K562 (cell line): Measurements from ENCODE around the gene CLDN11. TPM values are rescaled to one million over a fixed set of nuclear protein-coding genes. Genes with fewer than 3 reads are reported as not detected.

Source experiments
- ATAC-seq: fragments of 200-7000 bp; cut with Tn5 transposase; 3 replicates; pipeline ENCODE4 v1.9.1; 2020; ENCODE audit warnings: moderate library complexity
- BruUV-seq: library from RNA; stranded (reverse); fragments of 400-500 nt; replicated peaks from 2 replicates; lab custom pipeline; 2021; lab: Mats Ljungman, UMichigan
- CTCF ChIA-PET: fragments of 300-600 bp; formaldehyde crosslinking; extraction: SDS; loops from one replicate; lab custom pipeline; 2021; ENCODE audit warnings: low intra/inter-chr PET ratio; lab: Yijun Ruan, JAX
- POLR2A ChIA-PET: fragments of 300-600, 350-650 bp; sonication (Branson Sonifier 250); formaldehyde crosslinking; extraction: SDS; loops from one replicate; lab custom pipeline; 2021; ENCODE audit warnings: antibody characterized with exemption, inconsistent platforms; lab: Yijun Ruan, JAX
- DNase-seq, 4 experiments: peaks; one replicate each; pipeline versions ENCODE4 v3.0.0 to v3.0.0-alpha.2; 2011 to 2018; ENCODE audit warnings: low spot score in 3 of 4, mixed read lengths in 3 of 4; ENCODE audit errors: extremely low read depth in 1 of 4
- FAIRE-seq: peaks from 2 replicates; lab custom pipeline; 2011; peaks lifted over from hg19 to GRCh38; lab: Jason Lieb, UNC
- H2AFZ ChIP-seq: 2 replicates; pipeline ENCODE4 v1.6.0; 2011; ENCODE audit warnings: low read depth, low read length, control low read depth, inconsistent platforms
- H3K27ac ChIP-seq: fragments of 200-600 bp; 3 replicates; pipeline ENCODE4 v1.8.0; 2011; ENCODE audit warnings: low read depth, mild to moderate bottlenecking, control low read depth, inconsistent platforms, low read length, moderate library complexity, mixed read lengths; ENCODE audit errors: extremely low read depth
- H3K27me3 ChIP-seq, 2 experiments: fragments of 300-600 bp in 1 of 2; 2 replicates in 1 of 2; 3 replicates in 1 of 2; pipeline versions ENCODE4 v1.6.0 to v1.8.0; 2011; ENCODE audit warnings: inconsistent platforms in 2 of 2, low read length in 2 of 2, mild to moderate bottlenecking in 1 of 2, mixed read lengths in 1 of 2, moderate library complexity in 1 of 2; ENCODE audit not compliant: control insufficient read depth in 2 of 2, insufficient read depth in 2 of 2
- H3K36me3 ChIP-seq: fragments of 300-600 bp; 3 replicates; pipeline ENCODE4 v1.8.0; 2011; ENCODE audit warnings: mild to moderate bottlenecking, low read length, inconsistent platforms; ENCODE audit not compliant: control insufficient read depth, insufficient read depth
- H3K4me1 ChIP-seq, 2 experiments: fragments of 200-600 bp in 1 of 2; replicated peaks in 1 of 2; 2 replicates in 1 of 2; 3 replicates in 1 of 2; pipeline versions ENCODE4 v1.5.1 to v1.8.0; 2011; ENCODE audit warnings: inconsistent platforms in 2 of 2, low read length in 2 of 2, mild to moderate bottlenecking in 1 of 2, mixed read lengths in 1 of 2, moderate library complexity in 1 of 2; ENCODE audit not compliant: control insufficient read depth in 2 of 2, insufficient read depth in 2 of 2
- H3K4me2 ChIP-seq: 2 replicates; pipeline ENCODE4 v1.6.1; 2011; ENCODE audit warnings: low read length, control low read depth, inconsistent platforms, mixed read lengths; ENCODE audit not compliant: insufficient read depth
- H3K4me3 ChIP-seq: fragments of 200-600 bp; sonication (generic), shearing (Covaris generic); 2 replicates; pipeline ENCODE4 v1.5.1; 2016; ENCODE audit warnings: control low read depth, inconsistent platforms
- H3K79me2 ChIP-seq: fragments of 200-600 bp; 3 replicates; pipeline ENCODE4 v1.8.0; 2011; ENCODE audit warnings: low read length, inconsistent platforms; ENCODE audit not compliant: control insufficient read depth, insufficient read depth
- H3K9ac ChIP-seq, 2 experiments: 2 replicates each; pipeline versions ENCODE4 v1.6.0 to v1.6.1; 2011; ENCODE audit warnings: low read depth in 2 of 2, low read length in 2 of 2, control low read depth in 1 of 2, inconsistent platforms in 1 of 2, mild to moderate bottlenecking in 1 of 2, mixed read lengths in 1 of 2; ENCODE audit not compliant: insufficient read depth in 1 of 2
- H3K9me1 ChIP-seq: one replicate; pipeline ENCODE4 v1.6.0; 2011; ENCODE audit warnings: inconsistent platforms, mild to moderate bottlenecking, low read length, moderate library complexity; ENCODE audit not compliant: control insufficient read depth, insufficient read depth
- H3K9me3 ChIP-seq: replicated peaks from 2 replicates; pipeline ENCODE4 v1.5.1; 2011; ENCODE audit warnings: low read depth, low read length, inconsistent platforms; ENCODE audit not compliant: control insufficient read depth, insufficient read depth
- H4K20me1 ChIP-seq: replicated peaks from 2 replicates; pipeline ENCODE4 v1.6.1; 2011; ENCODE audit warnings: low read length, inconsistent platforms, mixed read lengths; ENCODE audit not compliant: control insufficient read depth, insufficient read depth
- ARID2 ChIP-seq: fragments of 450-650 bp; IDR thresholded peaks from 2 replicates; pipeline ENCODE4 v1.6.1; 2017; ENCODE audit warnings: antibody characterized with exemption, mild to moderate bottlenecking
- ATF1 ChIP-seq, 2 experiments: fragments of 450-650 bp in 1 of 2; IDR thresholded peaks; 2 replicates each; pipeline ENCODE4 v1.6.1; 2016; ENCODE audit warnings: missing compliant biosample characterization in 1 of 2, missing genetic modification characterization in 1 of 2
- CBX2 ChIP-seq: fragments of 200-600 bp; sonication (generic); IDR thresholded peaks from one replicate; pipeline ENCODE4 v1.6.1; 2012; ENCODE audit warnings: mild to moderate bottlenecking, low read length, inconsistent platforms; ENCODE audit not compliant: insufficient read depth, poor library complexity, severe bottlenecking
- ERF ChIP-seq: fragments of 450-650 bp; formaldehyde crosslinking; IDR thresholded peaks from 2 replicates; pipeline ENCODE4 v1.4.0; 2020; ENCODE audit warnings: mild to moderate bottlenecking, mixed read lengths
- RAD21 ChIP-seq, 2 experiments: fragments of 250-450 bp in 1 of 2; fragments of 450-650 bp in 1 of 2; sonication (Bioruptor Pico) in 1 of 2; formaldehyde crosslinking in 1 of 2; IDR thresholded peaks in 1 of 2; conservative IDR thresholded peaks in 1 of 2; 2 replicates each; pipeline versions ENCODE4 v1.4.0 to v1.8.0; 2020 to 2022; ENCODE audit warnings: mild to moderate bottlenecking in 2 of 2, moderate library complexity in 1 of 2
- RNF2 ChIP-seq: sonication (generic); IDR thresholded peaks from 2 replicates; pipeline ENCODE4 v1.6.1; 2016
- SIX5 ChIP-seq, 2 experiments: IDR thresholded peaks; 2 replicates each; pipeline ENCODE4 v1.6.1; 2011; ENCODE audit warnings: low read length in 2 of 2, borderline replicate concordance in 1 of 2, low read depth in 1 of 2, mild to moderate bottlenecking in 1 of 2, moderate library complexity in 1 of 2; ENCODE audit not compliant: insufficient read depth in 1 of 2
- SMC3 ChIP-seq: conservative IDR thresholded peaks from 2 replicates; pipeline ENCODE4 v1.6.1; 2011; ENCODE audit warnings: low read depth, low read length, improper control_type of control experiment; ENCODE audit not compliant: insufficient read depth
- SRF ChIP-seq, 2 experiments: fragments of 250-450, 450-650 bp in 1 of 2; sonication (Bioruptor Pico) in 1 of 2; sonication (generic) in 1 of 2; formaldehyde crosslinking; IDR thresholded peaks; 2 replicates each; pipeline versions ENCODE4 v1.5.0 to v1.5.1; 2020 to 2022; ENCODE audit warnings: mild to moderate bottlenecking in 1 of 2, missing genetic modification reagents in 1 of 2
- STAG1 ChIP-seq: sonication (generic); formaldehyde crosslinking; IDR thresholded peaks from 2 replicates; pipeline ENCODE4 v1.5.0; 2020; ENCODE audit warnings: missing genetic modification reagents, borderline replicate concordance
- ZNF12 ChIP-seq: sonication (generic); formaldehyde crosslinking; IDR thresholded peaks from 2 replicates; pipeline ENCODE4 v1.4.0; 2020; ENCODE audit warnings: mild to moderate bottlenecking, missing genetic modification reagents
- ZNF445 ChIP-seq: fragments of 250-450 bp; sonication (Bioruptor Pico); IDR thresholded peaks from 2 replicates; pipeline ENCODE4 v1.4.0; 2020; ENCODE audit warnings: low read depth, mild to moderate bottlenecking, moderate library complexity
- WGBS: fragments of 100-300 bp; shearing (Covaris generic); methylation state at CpG from one replicate; pipeline ENCODE4 v1.1.6; 2016; ENCODE audit warnings: low coverage, mixed read lengths; ENCODE audit not compliant: insufficient coverage; ENCODE audit errors: missing lambda C conversion rate; 5-methylcytosine and 5-hydroxymethylcytosine counted together
- in situ Hi-C: fragments of 300-500 bp; cut with MboI; formaldehyde crosslinking; loops from 4 replicates; pipeline ENCODE4 v1.15.0; 2018; ENCODE audit warnings: inconsistent platforms, mixed read lengths
- intact Hi-C: fragments of 100-400 bp; cut with micrococcal nuclease; formaldehyde crosslinking; loops from 2 replicates; pipeline ENCODE4 v1.14.2; 2022
- polyA plus RNA-seq, 8 experiments: library from polyadenylated mRNA; depleted of rRNA in 4 of 8; stranded (reverse) in 5 of 8; unstranded in 3 of 8; fragments of >200 nt; fragmentation: Nextera tagmentation in 2 of 8; fragmentation: Illumina TruSeq in 1 of 8; extraction: Ambion mirVana in 2 of 8; extraction: Trizol in 1 of 8; gene quantifications; 2 replicates each; pipeline versions ENCODE4 v1.2.1 to v1.2.3, GENCODE V29; 2011 to 2014; ENCODE audit warnings: inconsistent platforms in 1 of 8, missing spikeins in 1 of 8
- total RNA-seq, 7 experiments: library from RNA; depleted of rRNA in 6 of 7; stranded (reverse); fragments of >200 nt in 6 of 7; fragmentation: Illumina TruSeq in 2 of 7; extraction: Trizol in 2 of 7; gene quantifications; 2 replicates each; pipeline versions ENCODE4 v1.2.1 to v1.2.3, GENCODE V29; 2011 to 2021; ENCODE audit warnings: low replicate concordance in 1 of 7
- TF ChIP-seq, protein P1 (sequence below): fragments of 250-450 bp; sonication (Bioruptor Pico); IDR thresholded peaks from 2 replicates; pipeline ENCODE4 v1.5.0; 2021; ENCODE audit warnings: mild to moderate bottlenecking, borderline replicate concordance
- TF ChIP-seq, protein P2 (sequence below): fragments of 200-800 bp; sonication (Bioruptor generic); IDR thresholded peaks from 2 replicates; pipeline ENCODE4 v1.6.1; 2017; ENCODE audit warnings: missing genetic modification characterization, missing compliant biosample characterization

CLDN11 gene
- total and polyA plus RNA-seq, 9 of the 15 experiments (the other 6 are each of a cell fraction or from before 2014, with no cell fraction given): 0.05 to 0.41 (median 0.18) TPM; not detected in 1

- TF ChIP-seq, protein P1, sequence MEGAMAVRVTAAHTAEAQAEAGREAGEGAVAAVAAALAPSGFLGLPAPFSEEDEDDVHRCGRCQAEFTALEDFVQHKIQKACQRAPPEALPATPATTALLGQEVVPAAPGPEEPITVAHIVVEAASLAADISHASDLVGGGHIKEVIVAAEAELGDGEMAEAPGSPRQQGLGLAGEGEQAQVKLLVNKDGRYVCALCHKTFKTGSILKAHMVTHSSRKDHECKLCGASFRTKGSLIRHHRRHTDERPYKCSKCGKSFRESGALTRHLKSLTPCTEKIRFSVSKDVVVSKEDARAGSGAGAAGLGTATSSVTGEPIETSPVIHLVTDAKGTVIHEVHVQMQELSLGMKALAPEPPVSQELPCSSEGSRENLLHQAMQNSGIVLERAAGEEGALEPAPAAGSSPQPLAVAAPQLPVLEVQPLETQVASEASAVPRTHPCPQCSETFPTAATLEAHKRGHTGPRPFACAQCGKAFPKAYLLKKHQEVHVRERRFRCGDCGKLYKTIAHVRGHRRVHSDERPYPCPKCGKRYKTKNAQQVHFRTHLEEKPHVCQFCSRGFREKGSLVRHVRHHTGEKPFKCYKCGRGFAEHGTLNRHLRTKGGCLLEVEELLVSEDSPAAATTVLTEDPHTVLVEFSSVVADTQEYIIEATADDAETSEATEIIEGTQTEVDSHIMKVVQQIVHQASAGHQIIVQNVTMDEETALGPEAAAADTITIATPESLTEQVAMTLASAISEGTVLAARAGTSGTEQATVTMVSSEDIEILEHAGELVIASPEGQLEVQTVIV (CRISPR knock-in tag): no peak
- TF ChIP-seq, protein P2, sequence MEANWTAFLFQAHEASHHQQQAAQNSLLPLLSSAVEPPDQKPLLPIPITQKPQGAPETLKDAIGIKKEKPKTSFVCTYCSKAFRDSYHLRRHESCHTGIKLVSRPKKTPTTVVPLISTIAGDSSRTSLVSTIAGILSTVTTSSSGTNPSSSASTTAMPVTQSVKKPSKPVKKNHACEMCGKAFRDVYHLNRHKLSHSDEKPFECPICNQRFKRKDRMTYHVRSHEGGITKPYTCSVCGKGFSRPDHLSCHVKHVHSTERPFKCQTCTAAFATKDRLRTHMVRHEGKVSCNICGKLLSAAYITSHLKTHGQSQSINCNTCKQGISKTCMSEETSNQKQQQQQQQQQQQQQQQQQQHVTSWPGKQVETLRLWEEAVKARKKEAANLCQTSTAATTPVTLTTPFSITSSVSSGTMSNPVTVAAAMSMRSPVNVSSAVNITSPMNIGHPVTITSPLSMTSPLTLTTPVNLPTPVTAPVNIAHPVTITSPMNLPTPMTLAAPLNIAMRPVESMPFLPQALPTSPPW: no peak
- TF ChIP-seq RNF2: no peak
Measured at GRCh38 chr3:170413291-170413690, 5.4 kb upstream of the CLDN11 start (continued).

GRCh38 chr3:170414202-170414663 lies 4.4 kb upstream of the CLDN11 start:
- H3K4me3 ChIP-seq: no peak overlapping the region
- ATAC-seq (peak; percentile 85), DNase-seq (peak; percentile 58 to 75 (median 63)), FAIRE-seq (peak; percentile 77)
- ChIA-PET POLR2A (interaction anchor here (0.6 to 1.5 kb wide), 9 partner anchors 10 to 839 kb away, joined by 3 to 8 read pairs (median 3); partner anchors contain the start of gene RPL22L1), CTCF (interaction anchor here (0.9 to 2.2 kb wide), 6 partner anchors 104 to 434 kb away, joined by 3 to 13 read pairs (median 8); no protein-coding TSS in a partner anchor)
- H2AFZ ChIP-seq: no peak overlapping the region
- intact Hi-C loops: loop anchor here (1.0 to 5.0 kb wide), 9 partner anchors 85 to 652 kb away; no protein-coding TSS in a partner anchor
- H3K4me1 ChIP-seq: peaks cover 0 to 9% of the 10 kb centered on the region in 2 experiments; a peak in 1 of 5 replicates
- no peaks in the 10 kb centered on the region for H4K20me1 ChIP-seq
- in situ Hi-C loops: no loop called here
- 30% methylated on average over 5 of the region's 5 CpGs for WGBS
- H3K27ac ChIP-seq: no peak overlapping the region
- H3K4me2 ChIP-seq: no peak overlapping the region
- no peaks in the 10 kb centered on the region for H3K36me3 ChIP-seq
- no peaks in the 10 kb centered on the region for H3K9me3 ChIP-seq
- BruUV-seq: no TSS peak
- H3K9ac ChIP-seq: no peak overlapping the region
- no peaks in the 10 kb centered on the region for H3K9me1 ChIP-seq
- H3K27me3 ChIP-seq: no peaks in the 10 kb centered on the region
- H3K79me2 ChIP-seq: no peaks in the 10 kb centered on the region
- TF ChIP-seq STAG1 (CRISPR knock-in tag) (peak; percentile 86; the same call in 1 of the 2 replicates), ATF1 (CRISPR knock-in tag; IDR thresholded peaks at IDR 0.05) (no peak), ATF1 (tag; IDR thresholded peaks at IDR 0.05) (peak; percentile 26; the same call in 1 of the 2 replicates), RAD21 (CRISPR knock-in tag; conservative IDR thresholded peaks at IDR 0.05 in 1 of 2, IDR thresholded peaks at IDR 0.05 in 1 of 2) (peak; percentile 99), CBX2 (no peak), ERF (CRISPR knock-in tag) (no peak), SMC3 (peak; percentile 93), ZNF445 (no peak), ZNF12 (no peak), SIX5 (IDR thresholded peaks at IDR 0.05; ENCODE audit: borderline replicate concordance in 1 of 2, insufficient read depth in 1 of 2, low read depth in 1 of 2, low read length in 2 of 2) (no peak), ARID2 (peak; percentile 89), SRF (CRISPR knock-in tag; IDR thresholded peaks at IDR 0.05) (no peak)
